ENCODE data around the gene NOS1AP. TPM values are rescaled to one million over a fixed set of nuclear protein-coding genes. Genes with fewer than 3 reads are reported as not detected.

The NOS1AP gene
- polyA plus RNA-seq, 1 of the 3 experiments (the other 2 are of a cell fraction) = 0.03 TPM

DNA sequence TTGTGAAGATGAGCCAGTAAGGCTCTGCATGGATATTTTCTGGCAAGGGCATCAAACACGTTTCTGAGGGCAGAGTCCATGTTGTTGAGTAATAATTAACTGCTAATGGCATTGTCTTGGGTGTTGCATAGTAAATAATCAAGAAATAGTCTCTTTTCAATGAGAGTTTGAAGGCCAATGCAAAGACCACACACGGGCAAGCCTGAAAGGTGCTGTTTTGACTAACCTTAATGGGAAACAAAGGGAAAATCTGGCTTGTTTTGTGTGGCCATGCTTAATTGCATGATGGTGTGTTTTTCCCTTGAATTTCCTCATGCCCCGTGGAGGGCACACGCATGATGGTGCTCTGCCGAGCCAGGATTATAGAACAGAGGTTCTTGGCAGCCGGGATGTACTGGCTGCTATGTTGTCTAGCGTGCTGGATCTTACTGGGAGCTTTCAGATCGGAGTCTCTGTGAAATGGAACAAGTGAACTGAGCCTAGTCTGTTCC lies 127.6 kb downstream of the NOS1AP start:
- Histone ChIP-seq H3K27me3 (ENCODE audit: insufficient read depth) (no peaks in the 10 kb centered on the region; the same call in 1 of the 2 replicates), H3F3A (replicated peaks; ENCODE audit: insufficient read depth) (no peaks in the 10 kb centered on the region), H3K9ac (no peak overlapping the region), H3K4me2 (no peak overlapping the region), H3K79me2 (ENCODE audit: insufficient read depth) (no peaks in the 10 kb centered on the region), H3K9me3 (no peaks in the 10 kb centered on the region), H3K9me2 (no peaks in the 10 kb centered on the region), H3K4me3 (ENCODE audit: low read depth in 2 of 2, low read length in 1 of 2) (no peak overlapping the region), H3K27ac (ENCODE audit: low read depth in 2 of 2, low read length in 1 of 2) (no peak overlapping the region), H2AFZ (ENCODE audit: low read depth) (no peak overlapping the region), H3K4me1 (ENCODE audit: control insufficient read depth in 1 of 2, insufficient read depth in 2 of 2, low read depth in 1 of 2, low read length in 1 of 2) (no peaks in the 10 kb centered on the region), H3K36me3 (replicated peaks in 1 of 2; ENCODE audit: control insufficient read depth in 1 of 2, insufficient read depth in 2 of 2, low read length in 1 of 2) (no peaks in the 10 kb centered on the region), H4K20me1 (ENCODE audit: insufficient read depth) (no peaks in the 10 kb centered on the region)
- 26% methylated on average over 8 of the region's 8 CpGs for WGBS (ENCODE audit: low lambda C conversion rate)
- TF ChIP-seq TEAD4 (IDR thresholded peaks at IDR 0.05; ENCODE audit: borderline replicate concordance, insufficient read depth) (no peak), ELF1 (IDR thresholded peaks at IDR 0.05) (no peak), FOSL2 (IDR thresholded peaks at IDR 0.05; ENCODE audit: borderline replicate concordance, low read depth) (no peak), TCF12 (IDR thresholded peaks at IDR 0.05) (no peak), GABPA (IDR thresholded peaks at IDR 0.05; ENCODE audit: low read depth) (no peak), YY1 (IDR thresholded peaks at IDR 0.05; ENCODE audit: low read depth) (no peak), NRF1 (IDR thresholded peaks at IDR 0.05; ENCODE audit: low read depth, low read length) (no peak), SMC3 (IDR thresholded peaks at IDR 0.05; ENCODE audit: low read depth, low read length) (no peak), RCOR1 (IDR thresholded peaks at IDR 0.05; ENCODE audit: low read length) (no peak), TAF1 (IDR thresholded peaks at IDR 0.05; ENCODE audit: borderline replicate concordance, low read depth, low read length) (no peak), RFX5 (IDR thresholded peaks at IDR 0.05; ENCODE audit: low read length) (no peak), RAD21 (IDR thresholded peaks at IDR 0.05; ENCODE audit: low read length) (no peak), JUND (IDR thresholded peaks at IDR 0.05) (no peak), MXI1 (IDR thresholded peaks at IDR 0.05; ENCODE audit: low read depth, low read length) (no peak)
- TF ChIP-seq, protein P1, sequence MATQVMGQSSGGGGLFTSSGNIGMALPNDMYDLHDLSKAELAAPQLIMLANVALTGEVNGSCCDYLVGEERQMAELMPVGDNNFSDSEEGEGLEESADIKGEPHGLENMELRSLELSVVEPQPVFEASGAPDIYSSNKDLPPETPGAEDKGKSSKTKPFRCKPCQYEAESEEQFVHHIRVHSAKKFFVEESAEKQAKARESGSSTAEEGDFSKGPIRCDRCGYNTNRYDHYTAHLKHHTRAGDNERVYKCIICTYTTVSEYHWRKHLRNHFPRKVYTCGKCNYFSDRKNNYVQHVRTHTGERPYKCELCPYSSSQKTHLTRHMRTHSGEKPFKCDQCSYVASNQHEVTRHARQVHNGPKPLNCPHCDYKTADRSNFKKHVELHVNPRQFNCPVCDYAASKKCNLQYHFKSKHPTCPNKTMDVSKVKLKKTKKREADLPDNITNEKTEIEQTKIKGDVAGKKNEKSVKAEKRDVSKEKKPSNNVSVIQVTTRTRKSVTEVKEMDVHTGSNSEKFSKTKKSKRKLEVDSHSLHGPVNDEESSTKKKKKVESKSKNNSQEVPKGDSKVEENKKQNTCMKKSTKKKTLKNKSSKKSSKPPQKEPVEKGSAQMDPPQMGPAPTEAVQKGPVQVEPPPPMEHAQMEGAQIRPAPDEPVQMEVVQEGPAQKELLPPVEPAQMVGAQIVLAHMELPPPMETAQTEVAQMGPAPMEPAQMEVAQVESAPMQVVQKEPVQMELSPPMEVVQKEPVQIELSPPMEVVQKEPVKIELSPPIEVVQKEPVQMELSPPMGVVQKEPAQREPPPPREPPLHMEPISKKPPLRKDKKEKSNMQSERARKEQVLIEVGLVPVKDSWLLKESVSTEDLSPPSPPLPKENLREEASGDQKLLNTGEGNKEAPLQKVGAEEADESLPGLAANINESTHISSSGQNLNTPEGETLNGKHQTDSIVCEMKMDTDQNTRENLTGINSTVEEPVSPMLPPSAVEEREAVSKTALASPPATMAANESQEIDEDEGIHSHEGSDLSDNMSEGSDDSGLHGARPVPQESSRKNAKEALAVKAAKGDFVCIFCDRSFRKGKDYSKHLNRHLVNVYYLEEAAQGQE (IDR thresholded peaks at IDR 0.05; ENCODE audit: low read depth, low read length) = no peak
- POLR2A ChIA-PET = no interaction called here
- CTCF ChIA-PET = no interaction called here
- DNase-seq = no peak

DNA sequence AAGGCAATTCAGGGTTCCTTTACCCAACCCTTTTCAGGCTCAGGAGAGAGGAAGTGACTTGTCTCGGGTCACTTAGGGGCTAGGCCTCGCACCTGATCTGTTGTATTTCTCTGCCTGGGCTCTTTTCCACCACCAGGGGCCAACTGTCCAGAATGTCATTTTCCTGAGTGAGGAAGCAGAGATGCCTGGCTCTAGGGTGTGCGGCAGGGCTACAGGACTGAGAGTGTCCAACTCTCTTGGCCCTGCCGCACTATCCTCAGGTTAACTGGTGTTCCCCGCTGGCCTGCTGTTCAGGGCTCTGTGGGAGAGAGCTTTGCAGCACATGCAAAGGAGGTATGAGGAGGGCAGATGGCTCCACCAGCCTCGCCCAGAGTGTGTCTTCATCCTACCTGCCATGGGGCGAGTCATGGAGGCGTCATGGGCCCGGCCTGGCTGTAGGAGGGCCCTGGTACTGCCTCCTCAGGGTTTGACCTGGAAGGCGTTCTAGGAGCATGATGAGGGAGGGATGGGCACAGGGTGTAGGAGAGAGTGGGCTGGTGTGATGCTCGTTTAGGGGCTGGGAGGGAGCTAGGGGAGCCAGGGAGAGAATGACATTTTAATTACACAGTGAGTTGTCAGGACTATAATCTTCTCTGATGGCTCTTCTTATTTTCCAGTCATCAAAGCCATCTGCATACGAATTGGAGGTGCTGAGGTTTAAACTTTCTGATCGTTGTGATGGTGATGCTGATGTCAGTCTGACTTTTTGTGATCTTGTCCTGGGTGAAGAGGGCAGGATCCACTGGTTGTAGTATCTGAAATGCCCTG lies 128.3 kb downstream of the NOS1AP start:
- Histone ChIP-seq H3K4me3 (ENCODE audit: low read depth in 2 of 2, low read length in 1 of 2) (no peak overlapping the region), H3K27ac (ENCODE audit: low read depth in 2 of 2, low read length in 1 of 2) (no peak overlapping the region), H3K9me2 (no peaks in the 10 kb centered on the region), H3K27me3 (ENCODE audit: insufficient read depth) (no peaks in the 10 kb centered on the region; the same call in 1 of the 2 replicates), H3K4me1 (ENCODE audit: control insufficient read depth in 1 of 2, insufficient read depth in 2 of 2, low read depth in 1 of 2, low read length in 1 of 2) (no peaks in the 10 kb centered on the region), H3K4me2 (no peak overlapping the region), H3K36me3 (replicated peaks in 1 of 2; ENCODE audit: control insufficient read depth in 1 of 2, insufficient read depth in 2 of 2, low read length in 1 of 2) (no peaks in the 10 kb centered on the region), H2AFZ (ENCODE audit: low read depth) (no peak overlapping the region), H3K9me3 (no peaks in the 10 kb centered on the region), H3K9ac (no peak overlapping the region), H4K20me1 (ENCODE audit: insufficient read depth) (no peaks in the 10 kb centered on the region), H3F3A (replicated peaks; ENCODE audit: insufficient read depth) (no peaks in the 10 kb centered on the region), H3K79me2 (ENCODE audit: insufficient read depth) (no peaks in the 10 kb centered on the region)
- ChIA-PET POLR2A (no interaction called here), CTCF (no interaction called here)
- 48% methylated on average over 13 of the region's 13 CpGs for WGBS (ENCODE audit: low lambda C conversion rate)
- no peak for DNase-seq
- TF ChIP-seq, protein P2, sequence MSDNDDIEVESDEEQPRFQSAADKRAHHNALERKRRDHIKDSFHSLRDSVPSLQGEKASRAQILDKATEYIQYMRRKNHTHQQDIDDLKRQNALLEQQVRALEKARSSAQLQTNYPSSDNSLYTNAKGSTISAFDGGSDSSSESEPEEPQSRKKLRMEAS (IDR thresholded peaks at IDR 0.05; ENCODE audit: low read depth) = no peak
- no peak for TF ChIP-seq CHD2 (IDR thresholded peaks at IDR 0.05; ENCODE audit: low read length, partially characterized antibody)
- TF ChIP-seq, protein P3, sequence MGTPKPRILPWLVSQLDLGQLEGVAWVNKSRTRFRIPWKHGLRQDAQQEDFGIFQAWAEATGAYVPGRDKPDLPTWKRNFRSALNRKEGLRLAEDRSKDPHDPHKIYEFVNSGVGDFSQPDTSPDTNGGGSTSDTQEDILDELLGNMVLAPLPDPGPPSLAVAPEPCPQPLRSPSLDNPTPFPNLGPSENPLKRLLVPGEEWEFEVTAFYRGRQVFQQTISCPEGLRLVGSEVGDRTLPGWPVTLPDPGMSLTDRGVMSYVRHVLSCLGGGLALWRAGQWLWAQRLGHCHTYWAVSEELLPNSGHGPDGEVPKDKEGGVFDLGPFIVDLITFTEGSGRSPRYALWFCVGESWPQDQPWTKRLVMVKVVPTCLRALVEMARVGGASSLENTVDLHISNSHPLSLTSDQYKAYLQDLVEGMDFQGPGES (IDR thresholded peaks at IDR 0.05; ENCODE audit: low read depth, low read length) = no peak
- no peak for TF ChIP-seq YY1 (IDR thresholded peaks at IDR 0.05; ENCODE audit: low read depth)
- no peak for TF ChIP-seq RXRA (IDR thresholded peaks at IDR 0.05; ENCODE audit: borderline replicate concordance, low read depth)
- TF ChIP-seq EP300 (IDR thresholded peaks at IDR 0.05; ENCODE audit: borderline replicate concordance in 1 of 2, low read depth in 1 of 2, low read length in 1 of 2) = no peak
- no peak for TF ChIP-seq RFX5 (IDR thresholded peaks at IDR 0.05; ENCODE audit: low read length)
- TF ChIP-seq, protein P4, sequence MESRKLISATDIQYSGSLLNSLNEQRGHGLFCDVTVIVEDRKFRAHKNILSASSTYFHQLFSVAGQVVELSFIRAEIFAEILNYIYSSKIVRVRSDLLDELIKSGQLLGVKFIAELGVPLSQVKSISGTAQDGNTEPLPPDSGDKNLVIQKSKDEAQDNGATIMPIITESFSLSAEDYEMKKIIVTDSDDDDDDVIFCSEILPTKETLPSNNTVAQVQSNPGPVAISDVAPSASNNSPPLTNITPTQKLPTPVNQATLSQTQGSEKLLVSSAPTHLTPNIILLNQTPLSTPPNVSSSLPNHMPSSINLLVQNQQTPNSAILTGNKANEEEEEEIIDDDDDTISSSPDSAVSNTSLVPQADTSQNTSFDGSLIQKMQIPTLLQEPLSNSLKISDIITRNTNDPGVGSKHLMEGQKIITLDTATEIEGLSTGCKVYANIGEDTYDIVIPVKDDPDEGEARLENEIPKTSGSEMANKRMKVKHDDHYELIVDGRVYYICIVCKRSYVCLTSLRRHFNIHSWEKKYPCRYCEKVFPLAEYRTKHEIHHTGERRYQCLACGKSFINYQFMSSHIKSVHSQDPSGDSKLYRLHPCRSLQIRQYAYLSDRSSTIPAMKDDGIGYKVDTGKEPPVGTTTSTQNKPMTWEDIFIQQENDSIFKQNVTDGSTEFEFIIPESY (IDR thresholded peaks at IDR 0.05; ENCODE audit: borderline replicate concordance, low read depth) = no peak
- no peak for TF ChIP-seq TCF12 (IDR thresholded peaks at IDR 0.05)

All from SK-N-SH (cell line).